Anterior cingulate cortex (tissue), 58 donors: Measurements from ENCODE around the gene DOCK6.
A peak's percentile ranks its signal among the peaks of the same experiment; 100 is the strongest.

Experiments used
- DNase-seq, 58 donors: peaks; one replicate each; lab custom pipeline; 2025; lab: John Stamatoyannopoulos, UW

DOCK6 gene, protein sequence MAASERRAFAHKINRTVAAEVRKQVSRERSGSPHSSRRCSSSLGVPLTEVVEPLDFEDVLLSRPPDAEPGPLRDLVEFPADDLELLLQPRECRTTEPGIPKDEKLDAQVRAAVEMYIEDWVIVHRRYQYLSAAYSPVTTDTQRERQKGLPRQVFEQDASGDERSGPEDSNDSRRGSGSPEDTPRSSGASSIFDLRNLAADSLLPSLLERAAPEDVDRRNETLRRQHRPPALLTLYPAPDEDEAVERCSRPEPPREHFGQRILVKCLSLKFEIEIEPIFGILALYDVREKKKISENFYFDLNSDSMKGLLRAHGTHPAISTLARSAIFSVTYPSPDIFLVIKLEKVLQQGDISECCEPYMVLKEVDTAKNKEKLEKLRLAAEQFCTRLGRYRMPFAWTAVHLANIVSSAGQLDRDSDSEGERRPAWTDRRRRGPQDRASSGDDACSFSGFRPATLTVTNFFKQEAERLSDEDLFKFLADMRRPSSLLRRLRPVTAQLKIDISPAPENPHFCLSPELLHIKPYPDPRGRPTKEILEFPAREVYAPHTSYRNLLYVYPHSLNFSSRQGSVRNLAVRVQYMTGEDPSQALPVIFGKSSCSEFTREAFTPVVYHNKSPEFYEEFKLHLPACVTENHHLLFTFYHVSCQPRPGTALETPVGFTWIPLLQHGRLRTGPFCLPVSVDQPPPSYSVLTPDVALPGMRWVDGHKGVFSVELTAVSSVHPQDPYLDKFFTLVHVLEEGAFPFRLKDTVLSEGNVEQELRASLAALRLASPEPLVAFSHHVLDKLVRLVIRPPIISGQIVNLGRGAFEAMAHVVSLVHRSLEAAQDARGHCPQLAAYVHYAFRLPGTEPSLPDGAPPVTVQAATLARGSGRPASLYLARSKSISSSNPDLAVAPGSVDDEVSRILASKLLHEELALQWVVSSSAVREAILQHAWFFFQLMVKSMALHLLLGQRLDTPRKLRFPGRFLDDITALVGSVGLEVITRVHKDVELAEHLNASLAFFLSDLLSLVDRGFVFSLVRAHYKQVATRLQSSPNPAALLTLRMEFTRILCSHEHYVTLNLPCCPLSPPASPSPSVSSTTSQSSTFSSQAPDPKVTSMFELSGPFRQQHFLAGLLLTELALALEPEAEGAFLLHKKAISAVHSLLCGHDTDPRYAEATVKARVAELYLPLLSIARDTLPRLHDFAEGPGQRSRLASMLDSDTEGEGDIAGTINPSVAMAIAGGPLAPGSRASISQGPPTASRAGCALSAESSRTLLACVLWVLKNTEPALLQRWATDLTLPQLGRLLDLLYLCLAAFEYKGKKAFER (N-terminal part only)

DNA sequence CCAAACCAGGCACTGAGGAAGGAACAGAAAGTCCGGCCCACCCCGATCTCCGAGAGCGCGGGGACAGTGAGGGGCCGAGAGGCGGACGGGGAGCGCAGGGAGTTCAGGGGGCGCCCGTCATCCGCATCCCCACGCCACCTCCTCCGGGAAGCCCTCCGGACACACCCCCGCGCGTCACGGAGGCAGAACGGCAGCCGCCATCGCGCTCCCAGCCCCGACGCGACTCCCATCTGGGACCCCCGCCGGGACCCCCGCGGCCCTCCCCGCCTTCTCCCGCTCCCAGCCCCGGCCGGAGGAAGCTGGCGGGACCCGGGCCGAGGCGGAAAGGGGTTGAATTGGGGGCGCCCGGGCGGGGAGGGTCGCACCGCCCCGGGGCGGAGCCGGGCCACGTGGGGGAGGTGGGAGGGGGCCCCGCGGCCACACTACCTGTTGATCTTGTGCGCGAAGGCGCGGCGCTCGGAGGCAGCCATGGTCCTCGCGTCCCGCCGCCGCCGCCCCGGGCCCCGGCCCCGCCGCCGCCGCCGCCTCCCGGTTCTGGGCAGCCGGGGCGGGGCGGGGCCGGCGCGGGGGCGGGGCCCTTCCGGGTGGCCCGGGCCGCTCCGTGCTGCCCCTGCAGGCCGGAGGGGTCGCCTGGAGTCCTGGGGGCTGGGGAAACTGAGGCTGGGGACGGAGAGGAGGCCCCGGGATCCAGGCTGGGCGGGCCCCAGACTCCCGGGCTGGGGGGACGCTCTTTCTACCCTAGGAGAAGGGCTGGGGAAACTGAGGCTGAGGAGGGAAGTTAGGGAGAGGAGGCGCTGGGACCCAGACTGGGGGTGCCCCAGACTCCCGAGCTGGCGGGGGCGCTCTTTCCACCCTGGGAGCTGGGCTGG, at the start of gene DOCK6:
Gene DOCK6, minus strand, starts transcription at position 554 of the 869 bp plus-strand sequence. Its CDS starts 84 bp downstream, at position 470.
- peak in 1 of 58 donors; percentile 23 for DNase-seq

DNA sequence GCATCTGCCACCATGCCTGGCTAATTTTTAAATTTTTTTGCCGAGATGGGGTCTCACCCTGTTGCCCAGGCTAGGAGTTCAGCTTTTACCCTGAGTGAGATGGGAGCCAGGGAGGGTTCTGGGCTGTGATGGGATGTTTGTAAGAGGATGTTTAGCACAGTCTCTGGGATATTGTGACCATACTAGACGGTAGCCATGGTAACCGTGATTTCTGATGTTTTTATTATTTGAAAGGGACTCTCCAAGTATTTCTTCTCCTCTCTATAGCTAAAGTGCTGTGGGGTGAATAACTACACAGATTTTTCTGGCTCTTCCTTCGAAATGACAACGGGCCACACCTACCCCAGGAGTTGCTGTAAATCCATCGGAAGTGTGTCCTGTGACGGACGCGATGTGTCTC, 44.0 kb upstream of the DOCK6 start:
- DNase-seq, result no peak

DNA sequence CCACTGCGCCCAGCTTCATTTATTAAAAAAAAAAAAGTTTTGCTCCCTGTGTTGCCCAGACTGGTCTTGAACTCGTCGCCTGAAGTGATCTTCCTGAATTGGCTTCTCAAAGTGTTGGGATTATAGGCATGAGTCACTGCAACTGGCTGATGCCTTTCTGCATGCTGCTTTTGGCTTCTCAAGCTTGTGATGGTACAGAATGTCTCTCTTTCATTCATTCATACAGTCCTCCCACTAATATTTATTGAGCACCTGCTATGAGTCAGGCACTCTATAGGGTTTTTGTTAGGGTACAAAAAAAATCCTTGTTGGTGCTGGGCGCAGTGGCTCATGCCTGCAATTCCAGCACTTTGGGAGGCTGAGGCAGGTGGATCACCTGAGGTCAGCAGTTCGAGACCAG, 42.6 kb upstream of the DOCK6 start:
- no peak for DNase-seq

DNA sequence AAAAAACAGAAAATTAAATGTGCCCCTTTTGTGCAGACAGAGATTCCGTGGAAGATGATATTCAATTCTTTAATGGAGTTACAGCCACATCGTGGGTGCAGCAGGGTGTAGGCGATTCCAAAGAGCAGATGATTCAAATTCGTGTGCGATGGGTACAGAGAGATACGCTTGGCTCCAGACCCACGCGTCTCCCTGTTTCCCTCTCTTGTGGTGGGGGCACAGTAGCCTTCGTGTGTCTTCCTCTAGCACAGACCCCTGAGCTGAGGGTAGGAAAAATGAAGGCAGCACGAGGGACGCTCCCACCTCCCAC, 38.4 kb upstream of the DOCK6 start:
- DNase-seq, result peak in 16 of 58 donors; percentile 6 to 50 (median 28)

DNA sequence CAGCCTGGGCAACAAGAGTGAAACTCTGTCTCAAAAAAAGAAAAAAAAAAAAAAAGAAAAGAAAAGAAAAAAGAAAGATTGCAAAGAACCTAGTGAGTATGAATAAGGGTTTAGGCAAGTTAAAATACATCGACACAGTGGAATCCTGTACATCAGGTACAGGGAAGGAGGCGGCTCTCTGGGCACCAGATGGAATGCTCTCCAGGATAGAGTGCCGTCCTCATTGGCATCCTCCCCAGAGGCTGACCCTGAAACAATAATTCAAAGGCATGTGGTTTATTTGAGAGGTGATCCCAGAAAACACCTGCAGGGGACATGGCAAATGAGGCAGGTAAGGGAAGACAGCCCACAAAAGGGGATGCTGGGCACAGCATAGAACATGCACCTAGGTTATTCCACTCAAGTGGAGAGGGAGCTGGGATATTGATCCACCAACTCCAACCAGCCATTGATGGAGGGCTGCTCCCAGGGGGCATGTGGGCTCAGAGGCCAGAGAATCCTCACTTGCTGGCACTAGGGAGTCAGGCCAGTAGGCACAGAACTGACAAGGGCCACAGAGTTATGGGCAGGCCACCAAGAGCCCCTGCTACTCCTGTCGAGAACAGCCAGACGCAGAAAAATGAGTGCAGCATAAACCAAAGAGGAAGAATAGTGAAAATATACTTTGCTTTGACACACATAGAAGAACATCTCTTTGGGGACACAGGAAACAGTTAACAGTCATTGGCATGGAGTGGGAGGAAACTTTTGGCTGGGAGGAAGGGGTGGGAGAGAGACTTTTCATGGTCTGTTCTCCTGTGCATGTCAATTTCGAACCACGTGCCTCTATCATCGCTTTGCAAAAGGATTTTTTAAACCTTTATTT, 37.9 kb upstream of the DOCK6 start:
- DNase-seq, result peak in 5 of 58 donors; percentile 37 to 50 (median 46)

DNA sequence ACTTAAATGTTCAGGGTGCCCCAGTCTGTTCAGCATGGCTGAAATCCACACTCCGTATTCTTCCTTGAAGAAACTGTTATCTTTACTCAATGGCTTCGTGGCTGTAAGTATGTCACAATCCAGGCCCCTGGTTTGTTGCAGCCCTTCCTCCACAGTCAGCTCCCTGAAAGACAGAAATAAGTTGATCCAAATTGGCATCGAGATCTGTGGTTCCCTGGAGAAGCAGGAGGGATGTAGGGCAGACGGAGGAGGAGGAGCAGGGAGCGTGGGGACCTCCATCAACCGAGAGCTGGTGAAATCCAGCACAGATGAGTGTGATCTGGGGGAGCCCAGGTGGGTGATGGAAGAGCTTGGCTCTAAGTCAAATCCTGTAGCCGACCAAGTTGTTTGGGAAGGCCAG, 33.9 kb upstream of the DOCK6 start:
- peak in 25 of 58 donors; percentile 2 to 69 (median 20) for DNase-seq

DNA sequence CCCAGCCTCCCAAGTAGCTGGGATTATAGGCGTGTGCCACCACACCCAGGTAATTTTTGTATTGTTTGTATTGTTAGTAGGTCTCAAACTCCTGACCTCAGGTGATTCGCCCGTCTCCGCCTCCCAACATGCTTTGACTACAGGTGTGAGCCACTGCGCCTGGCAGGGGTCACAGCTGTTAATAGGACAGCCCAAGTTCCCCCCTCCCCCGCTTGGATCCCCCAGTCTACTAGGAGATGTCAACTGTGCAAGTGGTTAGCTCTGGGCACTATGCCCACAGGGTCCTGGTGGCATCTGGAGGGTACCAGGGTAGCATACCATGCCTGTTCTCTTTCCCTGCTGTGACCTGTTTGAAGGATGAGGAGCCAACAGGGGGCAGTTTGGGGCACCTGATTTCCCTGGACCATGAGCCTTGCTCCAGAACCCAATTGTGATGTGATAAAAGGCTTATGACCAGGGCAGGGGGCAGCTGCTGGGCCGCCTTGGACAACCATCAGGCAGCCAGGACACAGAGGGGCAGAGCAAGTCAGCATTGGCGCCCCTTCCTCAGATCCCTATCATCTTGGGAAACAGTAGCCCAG, 33.4 kb upstream of the DOCK6 start, which contains the start of gene TSPAN16:
Gene TSPAN16, plus strand, starts transcription at position 496 of the 581 bp plus-strand sequence. CDS start 138 bp downstream, outside the sequence.
- DNase-seq, result no peak

DNA sequence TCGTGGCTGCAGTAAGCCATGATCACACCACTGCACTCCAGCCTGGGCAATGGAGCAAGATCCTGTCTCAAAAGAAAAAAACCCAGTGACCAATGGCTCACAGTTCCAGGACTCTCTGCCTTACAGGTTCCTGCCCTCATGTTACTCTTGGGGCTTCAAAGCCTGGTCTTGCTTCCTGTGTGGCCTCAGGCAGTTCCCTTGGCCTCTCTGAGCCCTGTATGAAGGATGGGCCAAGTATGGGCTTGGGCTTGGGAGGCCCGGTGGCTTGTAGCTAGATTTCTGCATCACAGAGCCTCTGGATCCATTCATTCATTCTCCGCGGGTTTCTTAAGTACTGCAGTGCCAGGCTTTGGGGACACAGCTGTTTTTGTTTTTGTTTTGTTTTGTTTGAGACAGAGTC, 32.9 kb upstream of the DOCK6 start:
- DNase-seq, result no peak

DNA sequence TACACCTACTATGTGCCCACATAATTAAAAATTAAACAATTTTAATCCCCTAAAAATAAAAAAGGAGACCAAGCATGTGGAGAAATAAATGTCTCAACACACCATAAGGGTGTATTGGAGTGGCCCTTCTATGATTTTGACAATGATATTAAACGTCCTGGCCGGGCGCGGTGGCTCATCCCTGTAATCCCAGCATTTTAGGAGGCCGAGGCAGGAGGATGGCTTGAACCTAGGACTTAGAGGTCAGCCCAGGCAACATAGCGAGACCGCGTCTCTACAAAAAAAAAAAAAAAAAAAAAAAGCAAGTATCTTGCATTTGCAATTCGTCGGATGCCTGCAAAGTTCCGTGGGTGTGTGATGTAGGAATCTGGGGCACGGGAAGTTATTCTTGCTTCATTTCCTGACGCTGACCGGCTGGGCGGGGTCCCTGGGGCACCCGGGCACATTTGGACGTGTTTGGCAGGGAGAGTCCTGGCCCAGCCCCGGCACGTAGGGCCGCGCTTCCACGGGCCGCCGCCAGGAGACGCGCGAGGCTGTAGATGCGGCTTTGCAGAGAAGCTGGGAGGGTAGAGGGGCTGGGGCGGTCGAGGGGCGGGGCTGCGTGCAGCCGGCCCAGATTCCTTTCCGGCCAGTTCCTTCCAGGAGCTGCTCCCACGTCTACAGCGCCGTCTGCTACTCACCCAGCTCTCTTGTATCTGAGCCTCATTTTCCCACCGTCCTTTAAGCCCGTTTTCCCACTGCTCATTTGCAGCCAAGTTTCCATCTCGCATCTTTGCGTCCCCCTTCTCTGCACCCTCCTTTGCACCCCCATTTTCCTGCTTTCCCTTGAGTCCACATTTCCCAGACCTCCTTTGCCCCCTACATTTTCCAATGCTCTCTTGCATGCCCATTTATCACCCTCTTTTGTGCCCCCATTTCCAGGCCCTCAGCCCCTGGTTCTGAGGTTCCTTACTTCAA, 31.4 kb upstream of the DOCK6 start:
- DNase-seq, result peak in 57 of 58 donors; percentile 35 to 94 (median 83)

DNA sequence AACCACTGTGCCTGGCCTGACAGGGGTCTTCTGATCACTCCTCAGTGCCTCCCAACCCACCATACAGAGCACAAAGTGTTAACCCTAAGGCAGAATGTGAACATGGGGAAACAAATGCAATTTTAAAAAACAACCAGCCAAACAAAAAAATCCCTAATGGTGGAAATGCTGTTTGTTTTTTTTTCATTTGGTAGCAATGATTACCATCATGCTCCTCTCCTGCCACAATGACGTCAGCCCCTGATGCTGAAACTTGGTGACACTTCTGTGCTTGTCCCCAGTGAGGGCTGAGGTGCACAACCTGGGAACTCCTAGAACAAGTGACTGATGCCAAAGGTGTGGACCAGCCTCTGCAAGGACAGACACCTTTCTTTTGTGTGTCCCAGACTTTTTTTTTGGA, 29.7 kb upstream of the DOCK6 start:
- DNase-seq, result no peak

DNA sequence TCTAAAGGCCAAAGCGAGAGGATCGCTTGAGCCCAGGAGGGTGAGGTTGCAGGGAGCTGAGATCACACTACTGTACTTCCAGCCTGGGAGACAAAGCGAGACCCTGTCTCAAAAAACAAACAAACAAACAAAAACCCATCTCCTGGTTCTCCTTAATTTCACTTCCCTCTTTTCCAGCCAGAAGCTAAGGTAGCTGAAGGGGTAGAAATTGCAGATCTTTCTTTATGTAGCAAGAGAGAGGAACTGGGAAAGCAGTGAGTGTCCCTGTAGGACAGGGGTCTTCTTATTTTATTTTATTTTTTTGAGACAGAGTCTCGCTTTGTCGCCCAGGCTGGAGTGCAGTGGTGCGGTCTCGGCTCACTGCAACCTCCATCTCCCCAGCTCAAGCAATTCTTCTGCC, 29.1 kb upstream of the DOCK6 start:
- DNase-seq, result no peak

DNA sequence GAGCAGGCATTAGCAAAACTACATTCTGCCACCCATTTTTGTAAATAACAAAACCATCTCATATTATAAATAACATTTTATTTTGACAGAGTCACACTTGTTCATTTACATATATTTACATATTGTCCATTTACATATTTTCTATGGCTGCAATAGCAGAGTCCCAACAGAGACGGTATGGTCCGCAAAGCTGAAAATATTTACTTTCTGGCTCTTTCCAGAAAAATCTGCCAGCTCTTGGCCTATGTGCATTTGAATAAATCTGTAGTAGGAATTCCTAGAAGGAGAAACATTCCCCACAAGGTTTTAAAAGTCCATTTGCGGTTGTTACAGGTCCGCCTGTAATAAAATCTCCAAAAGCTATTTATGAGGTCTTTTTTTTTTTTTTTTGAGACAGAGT, 27.9 kb upstream of the DOCK6 start:
- no peak for DNase-seq

DNA sequence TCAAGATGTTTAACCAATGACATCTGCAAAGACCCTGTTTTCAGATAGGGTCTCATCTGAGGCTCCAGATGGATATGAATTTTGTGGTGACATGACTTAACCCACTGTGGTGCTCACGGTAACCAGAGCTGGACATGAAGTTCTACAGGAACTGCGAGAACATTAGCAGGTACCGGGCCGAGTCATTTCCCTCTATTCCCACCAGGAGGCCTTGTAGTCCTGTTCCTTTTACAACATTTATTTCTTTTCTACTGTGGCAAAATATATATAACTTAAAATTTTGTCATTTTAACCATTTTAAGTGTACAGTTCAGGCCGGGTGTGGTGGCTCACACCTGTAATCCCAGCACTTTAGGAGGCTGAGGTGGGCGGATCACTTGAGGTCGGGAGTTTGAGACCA, 26.0 kb upstream of the DOCK6 start:
- DNase-seq, result no peak

DNA sequence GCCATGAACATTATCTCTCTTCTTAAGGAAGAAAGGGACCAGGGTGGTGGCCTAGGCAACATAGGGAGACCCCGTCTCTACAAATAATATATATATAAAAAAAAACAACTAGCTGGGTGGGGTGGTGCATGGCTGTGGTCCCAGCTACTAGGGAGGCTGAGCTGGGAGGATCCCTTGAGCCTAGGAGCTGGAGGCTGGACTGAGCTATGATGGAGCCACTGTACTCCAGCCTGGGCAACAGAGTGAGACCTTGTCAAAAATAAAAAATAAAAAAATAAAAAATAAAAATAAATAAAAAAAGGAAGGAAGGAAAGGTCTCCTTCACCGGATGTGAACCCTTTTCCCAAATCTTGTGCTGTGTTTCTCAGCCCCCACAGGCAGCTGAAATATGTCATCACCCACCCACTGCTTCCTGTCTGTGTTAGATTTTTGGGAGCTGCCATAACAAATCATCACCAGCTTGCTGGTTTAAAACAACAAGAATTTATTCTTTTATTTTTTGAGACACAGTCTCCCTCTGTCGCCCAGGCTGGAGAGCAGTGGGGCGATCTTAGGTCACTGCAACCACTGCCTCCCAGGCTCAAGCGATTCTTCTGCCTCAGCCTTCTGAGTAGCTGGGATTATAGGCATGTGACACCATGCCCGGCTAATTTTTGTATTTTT, 24.1 kb upstream of the DOCK6 start:
- DNase-seq, result peak in 1 of 58 donors; percentile 22

DNA sequence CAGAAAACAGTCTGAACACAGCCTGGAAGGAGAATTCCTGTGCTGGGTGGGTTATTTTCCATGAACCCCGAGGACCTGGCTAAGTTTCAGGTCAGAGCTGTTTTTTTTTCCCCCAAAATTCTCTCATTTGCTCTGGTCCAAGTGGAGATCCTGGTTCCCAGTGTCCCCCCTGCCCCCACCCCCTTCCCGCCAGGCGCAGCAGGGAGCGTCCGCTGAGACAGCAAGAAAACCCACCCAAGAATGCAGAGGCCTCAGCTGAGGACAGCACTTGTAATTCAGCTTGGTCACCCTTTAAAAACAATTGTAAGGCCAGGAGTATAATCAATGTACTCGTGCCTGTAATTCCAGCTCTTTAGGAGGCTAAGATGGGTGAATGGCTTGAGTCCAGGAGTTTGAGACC, 22.2 kb upstream of the DOCK6 start:
- DNase-seq, result no peak

DNA sequence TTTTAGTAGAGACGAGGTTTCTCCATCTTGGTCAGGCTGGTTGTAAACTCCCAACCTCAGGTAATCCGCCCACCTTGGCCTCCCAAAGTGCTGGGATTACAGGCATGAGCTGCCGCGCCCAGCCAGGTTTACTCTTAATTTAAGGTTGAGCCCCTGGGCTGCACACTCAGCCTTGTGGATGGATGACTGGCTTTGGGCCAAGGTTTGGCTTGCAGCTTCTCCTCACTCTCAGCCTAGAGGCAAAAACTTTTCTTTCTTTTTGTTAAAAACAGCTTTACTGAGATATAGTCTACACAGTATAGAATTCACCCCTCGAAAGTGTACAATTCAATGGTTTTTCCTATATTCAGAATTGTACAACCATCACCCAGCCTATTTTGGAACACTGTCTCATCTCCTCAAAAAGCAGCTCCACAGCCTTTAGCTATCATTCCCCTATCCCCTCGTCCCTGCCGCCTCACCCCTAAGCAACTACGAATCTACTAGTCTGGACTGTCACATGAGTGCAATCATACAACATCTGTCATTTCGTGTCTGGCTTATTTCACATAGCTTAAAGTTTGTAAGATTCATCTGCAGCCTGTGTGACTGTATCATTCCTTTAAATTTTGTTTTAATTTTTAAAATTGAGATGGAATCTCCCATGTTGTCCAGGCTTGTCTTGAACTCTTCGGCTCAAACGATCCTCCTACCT, 19.2 kb upstream of the DOCK6 start:
- DNase-seq, result no peak
